H1 (cell line): Measurements from ENCODE around the gene PNPLA8. TPM values are rescaled to one million over a fixed set of nuclear protein-coding genes. Genes with fewer than 3 reads are reported as not detected.

Experiments used
- CTCF ChIA-PET: fragments of 300-600 bp; sonication (Branson Sonifier 250); formaldehyde crosslinking; loops from one replicate; lab custom pipeline; 2021; ENCODE audit not compliant: partially characterized antibody; lab: Charles Lee
- POLR2A ChIA-PET: fragments of 300-600 bp; sonication (Branson Sonifier 250); formaldehyde crosslinking; loops from one replicate; lab custom pipeline; 2021; ENCODE audit warnings: inconsistent platforms; ENCODE audit not compliant: partially characterized antibody; lab: Charles Lee
- DNase-seq, 2 experiments: peaks; one replicate each; pipeline versions ENCODE4 v3.0.0 to v3.0.0-alpha.2; 2010 to 2022; ENCODE audit warnings: low spot score in 2 of 2, low read depth in 1 of 2, mixed read lengths in 1 of 2
- FAIRE-seq: peaks from 2 replicates; lab custom pipeline; 2011; peaks lifted over from hg19 to GRCh38; lab: Jason Lieb, UNC
- H2AFZ ChIP-seq: 2 replicates; pipeline ENCODE4 v1.8.1; 2012; ENCODE audit warnings: low read length, inconsistent platforms
- H2AK5ac ChIP-seq: 2 replicates; pipeline ENCODE4 v1.6.1; 2013; ENCODE audit warnings: low read depth, low read length
- H2BK120ac ChIP-seq: replicated peaks from 2 replicates; pipeline ENCODE3; 2013; ENCODE audit warnings: low read depth, low read length, inconsistent platforms
- H2BK12ac ChIP-seq: 2 replicates; pipeline ENCODE4 v1.6.1; 2013; ENCODE audit warnings: low read depth, low read length
- H2BK15ac ChIP-seq: 2 replicates; pipeline ENCODE4 v1.6.1; 2013; ENCODE audit warnings: low read length
- H2BK20ac ChIP-seq: 2 replicates; pipeline ENCODE4 v1.6.1; 2013; ENCODE audit warnings: low read length
- H2BK5ac ChIP-seq: 2 replicates; pipeline ENCODE4 v1.6.1; 2013; ENCODE audit warnings: low read depth, low read length
- H3K14ac ChIP-seq: 2 replicates; pipeline ENCODE4 v1.6.1; 2013; ENCODE audit warnings: inconsistent platforms; ENCODE audit not compliant: insufficient read length
- H3K18ac ChIP-seq: 2 replicates; pipeline ENCODE4 v1.6.1; 2013; ENCODE audit warnings: low read length; ENCODE audit errors: extremely low read depth
- H3K23ac ChIP-seq: 2 replicates; pipeline ENCODE4 v1.6.1; 2013; ENCODE audit warnings: inconsistent platforms; ENCODE audit not compliant: insufficient read length
- H3K23me2 ChIP-seq: 2 replicates; pipeline ENCODE4 v1.6.1; 2013; ENCODE audit warnings: low read depth, low read length
- H3K27ac ChIP-seq: 2 replicates; pipeline ENCODE4 v1.6.1; 2011; ENCODE audit warnings: low read depth, low read length, inconsistent platforms
- H3K27me3 ChIP-seq, 4 experiments: replicated peaks in 1 of 4; 1 replicate in 1 of 4; 2 replicates in 3 of 4; pipeline versions ENCODE4 v1.6.1 to v1.8.1; 2011 to 2013; ENCODE audit warnings: low read length in 3 of 4, mild to moderate bottlenecking in 3 of 4, inconsistent platforms in 2 of 4, mixed read lengths in 2 of 4, moderate library complexity in 1 of 4; ENCODE audit not compliant: control insufficient read depth in 3 of 4, insufficient read depth in 3 of 4; ENCODE audit errors: extremely low read depth in 1 of 4
- H3K36me3 ChIP-seq, 4 experiments: 2 replicates each; pipeline versions ENCODE4 v1.6.1 to v1.8.1; 2011 to 2013; ENCODE audit warnings: mild to moderate bottlenecking in 4 of 4, low read length in 3 of 4, moderate library complexity in 2 of 4, control low read depth in 1 of 4, inconsistent platforms in 1 of 4; ENCODE audit not compliant: insufficient read depth in 4 of 4, control insufficient read depth in 2 of 4
- H3K4ac ChIP-seq: replicated peaks from 2 replicates; pipeline ENCODE3; 2013; ENCODE audit warnings: low read length, low read depth, mixed read lengths, inconsistent platforms; ENCODE audit not compliant: insufficient read length
- H3K4me1 ChIP-seq, 4 experiments: replicated peaks in 1 of 4; 1 replicate in 1 of 4; 2 replicates in 3 of 4; pipeline versions ENCODE4 v1.6.1 to v1.8.1; 2011 to 2013; ENCODE audit warnings: low read length in 3 of 4, inconsistent platforms in 2 of 4, mixed read lengths in 1 of 4; ENCODE audit not compliant: insufficient read depth in 4 of 4, control insufficient read depth in 3 of 4
- H3K4me2 ChIP-seq, 2 experiments: 2 replicates each; pipeline versions ENCODE4 v1.6.1 to v1.8.1; 2011 to 2013; ENCODE audit warnings: low read depth in 2 of 2, low read length in 2 of 2, control low read depth in 1 of 2, inconsistent platforms in 1 of 2, mild to moderate bottlenecking in 1 of 2; ENCODE audit not compliant: insufficient read depth in 1 of 2
- H3K4me3 ChIP-seq, 4 experiments: fragments of 200-600, 300-600 bp in 1 of 4; sonication (generic), shearing (Covaris generic), sonication (Bioruptor Twin) in 1 of 4; 2 replicates each; pipeline versions ENCODE4 v1.5.1 to v1.8.1; 2011 to 2016; ENCODE audit warnings: low read length in 4 of 4, low read depth in 3 of 4, control low read depth in 2 of 4, inconsistent platforms in 2 of 4, mild to moderate bottlenecking in 2 of 4, mixed read lengths in 1 of 4, moderate library complexity in 1 of 4; ENCODE audit not compliant: insufficient read depth in 2 of 4; ENCODE audit errors: extremely low read depth in 1 of 4
- H3K56ac ChIP-seq: replicated peaks from 2 replicates; pipeline ENCODE3; 2013; ENCODE audit warnings: low read depth, mild to moderate bottlenecking, mixed read lengths, low read length, inconsistent platforms; ENCODE audit not compliant: insufficient read length
- H3K79me1 ChIP-seq: 2 replicates; pipeline ENCODE4 v1.6.1; 2013; ENCODE audit warnings: low read depth, low read length, control low read depth
- H3K79me2 ChIP-seq, 2 experiments: 2 replicates each; pipeline versions ENCODE4 v1.6.1 to v1.8.1; 2012 to 2013; ENCODE audit warnings: low read length in 2 of 2, mild to moderate bottlenecking in 2 of 2, inconsistent platforms in 1 of 2; ENCODE audit not compliant: insufficient read depth in 2 of 2, control insufficient read depth in 1 of 2
- H3K9ac ChIP-seq, 4 experiments: replicated peaks in 1 of 4; 1 replicate in 1 of 4; 2 replicates in 3 of 4; pipeline versions ENCODE4 v1.6.1 to v1.8.1; 2011 to 2013; ENCODE audit warnings: low read depth in 3 of 4, low read length in 3 of 4, control low read depth in 2 of 4, mild to moderate bottlenecking in 2 of 4, moderate library complexity in 2 of 4, inconsistent platforms in 1 of 4; ENCODE audit errors: extremely low read depth in 1 of 4
- H3K9me3 ChIP-seq, 2 experiments: 2 replicates each; pipeline versions ENCODE4 v1.6.1 to v1.8.1; 2012 to 2013; ENCODE audit warnings: mild to moderate bottlenecking in 2 of 2, moderate library complexity in 2 of 2, control low read depth in 1 of 2, inconsistent platforms in 1 of 2, low read depth in 1 of 2, low read length in 1 of 2, mixed read lengths in 1 of 2; ENCODE audit not compliant: insufficient read depth in 2 of 2
- H4K20me1 ChIP-seq, 2 experiments: replicated peaks in 1 of 2; 2 replicates each; pipeline versions ENCODE3 to v1.8.1; 2011 to 2013; ENCODE audit warnings: inconsistent platforms in 2 of 2, low read length in 2 of 2, mild to moderate bottlenecking in 1 of 2; ENCODE audit not compliant: insufficient read depth in 2 of 2, control insufficient read depth in 1 of 2
- H4K5ac ChIP-seq: 2 replicates; pipeline ENCODE4 v1.6.1; 2013; ENCODE audit warnings: low read length, low read depth, mixed read lengths, inconsistent platforms; ENCODE audit not compliant: insufficient read length
- H4K8ac ChIP-seq: 2 replicates; pipeline ENCODE4 v1.8.0; 2013; ENCODE audit warnings: mild to moderate bottlenecking, moderate library complexity, low read length, inconsistent platforms; ENCODE audit not compliant: insufficient read depth; ENCODE audit errors: extremely low read depth
- H4K91ac ChIP-seq: replicated peaks from 2 replicates; pipeline ENCODE3; 2013; ENCODE audit warnings: low read length, mixed read lengths, inconsistent platforms; ENCODE audit not compliant: insufficient read length
- GTF2F1 ChIP-seq: IDR thresholded peaks from 2 replicates; pipeline ENCODE4 v1.6.1; 2012; ENCODE audit warnings: low read depth, low read length, improper control_type of control experiment, borderline replicate concordance
- HDAC2 ChIP-seq, 2 experiments: fragments of 300-600 bp in 1 of 2; sonication (generic) in 1 of 2; IDR thresholded peaks; 2 replicates each; pipeline ENCODE4 v1.6.1; 2011 to 2012; ENCODE audit warnings: low read depth in 2 of 2, low read length in 2 of 2, mild to moderate bottlenecking in 2 of 2, moderate library complexity in 2 of 2, borderline replicate concordance in 1 of 2, inconsistent platforms in 1 of 2
- POLR2A ChIP-seq, 2 experiments: IDR thresholded peaks; 1 replicate in 1 of 2; 2 replicates in 1 of 2; pipeline ENCODE4 v1.6.1; 2011; ENCODE audit warnings: low read depth in 2 of 2, low read length in 2 of 2, mild to moderate bottlenecking in 2 of 2; ENCODE audit errors: control extremely low read depth in 1 of 2
- polyA plus RNA-seq, 7 experiments: library from polyadenylated mRNA; depleted of rRNA in 3 of 7; stranded (reverse) in 5 of 7; unstranded in 2 of 7; fragments of >200 nt in 5 of 7; fragments of 200-250 nt in 2 of 7; gene quantifications; 1 replicate in 5 of 7; 2 replicates in 1 of 7; 4 replicates in 1 of 7; pipeline versions ENCODE4 v1.2.1 to v1.2.3, GENCODE V29; 2011 to 2013; ENCODE audit warnings: missing spikeins in 2 of 7, mixed read lengths in 2 of 7
- total RNA-seq: library from RNA; stranded (reverse); fragmentation: NEBNext Ultra II Directional; extraction: Animal tissue kit (Norgen Biotek cat#: 25700); gene quantifications from 2 replicates; pipeline ENCODE4 v1.2.1, GENCODE V29; 2021

Gene PNPLA8
- total and polyA plus RNA-seq, 2 of the 8 experiments (the other 6 are each of a cell fraction or from before 2014, with no cell fraction given): 3.8 to 11.2 TPM

DNA sequence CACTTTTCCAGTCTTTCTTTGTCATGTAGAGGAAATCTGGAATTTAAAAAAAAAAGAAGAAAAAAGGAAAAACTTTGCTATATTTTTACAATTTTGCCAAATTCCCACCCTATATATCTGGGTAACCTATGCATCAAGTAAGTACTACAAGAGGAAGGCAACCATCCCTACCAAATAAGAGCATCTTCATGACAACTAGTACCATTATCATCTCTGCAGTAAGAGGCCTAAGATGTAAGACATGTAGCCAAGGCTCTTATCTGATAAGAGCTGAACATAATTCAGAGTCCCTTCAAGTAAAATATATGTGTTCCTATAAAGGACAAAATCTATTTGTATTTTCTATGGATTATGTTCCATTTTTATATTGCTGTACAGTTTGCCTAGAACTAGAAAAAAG, 40.1 kb upstream of the PNPLA8 start:
- peaks cover 0 to 4% (median under 1%) of the 10 kb centered on the region in 4 experiments; a peak in 1 of 7 replicates for H3K4me1 ChIP-seq
- H3K27me3 ChIP-seq: no peaks in the 10 kb centered on the region
- DNase-seq: no peak
- H2AFZ ChIP-seq: no peak overlapping the region
- TF ChIP-seq POLR2A (IDR thresholded peaks at IDR 0.05; ENCODE audit: control extremely low read depth in 1 of 2, low read depth in 2 of 2, low read length in 2 of 2) (no peak), HDAC2 (IDR thresholded peaks at IDR 0.05; ENCODE audit: borderline replicate concordance in 1 of 2, low read depth in 2 of 2, low read length in 2 of 2) (no peak), GTF2F1 (no peak)
- no peak overlapping the region for H4K91ac ChIP-seq
- no peak overlapping the region for H3K27ac ChIP-seq
- no peak overlapping the region for H2BK20ac ChIP-seq
- FAIRE-seq: no peak
- H3K23me2 ChIP-seq: peaks cover 4% of the 10 kb centered on the region; the same call in 1 of the 2 replicates
- H3K9me3 ChIP-seq: no peaks in the 10 kb centered on the region
- H3K18ac ChIP-seq: no peak overlapping the region
- no peak overlapping the region for H2BK12ac ChIP-seq
- peaks cover 0 to 14% (median 3%) of the 10 kb centered on the region in 4 experiments; a peak in 3 of 8 replicates for H3K36me3 ChIP-seq
- no peak overlapping the region for H3K9ac ChIP-seq
- no peak overlapping the region for H4K8ac ChIP-seq
- H3K4me2 ChIP-seq: no peak overlapping the region
- no peaks in the 10 kb centered on the region for H4K20me1 ChIP-seq
- peaks cover 4 to 44% of the 10 kb centered on the region in 2 experiments; a peak in 3 of 4 replicates for H3K79me2 ChIP-seq
- ChIA-PET CTCF (interaction anchor here (0.6 kb wide), 1 partner anchor 549 kb away, joined by 3 read pairs; no protein-coding TSS in a partner anchor), POLR2A (no interaction called here)
- no peak overlapping the region for H3K4ac ChIP-seq
- H2BK15ac ChIP-seq: no peak overlapping the region
- no peak overlapping the region for H2BK5ac ChIP-seq
- no peak overlapping the region for H2AK5ac ChIP-seq
- no peak overlapping the region for H2BK120ac ChIP-seq
- no peak overlapping the region for H3K23ac ChIP-seq
- H3K79me1 ChIP-seq: no peaks in the 10 kb centered on the region; the same call in 1 of the 2 replicates
- no peak overlapping the region for H3K4me3 ChIP-seq
- no peak overlapping the region for H4K5ac ChIP-seq
- H3K14ac ChIP-seq: no peak overlapping the region
- no peak overlapping the region for H3K56ac ChIP-seq
